Measurements from ENCODE around the gene LRRC18. TPM values are rescaled to one million over a fixed set of nuclear protein-coding genes. Genes with fewer than 3 reads are reported as not detected.

The LRRC18 gene
- total and polyA plus RNA-seq, 2 donors (not counting 1 experiment from before 2014, with no cell fraction given): not detected

- no peak overlapping the region for H3K27ac Mint-ChIP-seq
- Histone ChIP-seq H3K27ac (ENCODE audit: low read length in 2 of 2) (no peak overlapping the region), H3K27me3 (replicated peaks in 1 of 4; ENCODE audit: control extremely low read depth in 1 of 4, control insufficient read depth in 3 of 4, insufficient read depth in 4 of 4, low read length in 3 of 4) (no peaks in the 10 kb centered on the region), H3K4me3 (ENCODE audit: control extremely low read depth in 1 of 5, extremely low read depth in 1 of 5, insufficient read depth in 1 of 5, low read depth in 2 of 5, low read length in 4 of 5) (no peak overlapping the region), H3K4me1 (ENCODE audit: control insufficient read depth in 2 of 2, insufficient read depth in 2 of 2, low read length in 2 of 2) (no peaks in the 10 kb centered on the region), H4K20me1 (ENCODE audit: control insufficient read depth, insufficient read depth, low read length, poor library complexity, severe bottlenecking) (peaks cover 31% of the 10 kb centered on the region), H3K9me3 (ENCODE audit: control extremely low read depth in 1 of 3, control insufficient read depth in 2 of 3, insufficient read depth in 1 of 3, low read length in 2 of 3) (peaks cover 0 to 6% (median 0%) of the 10 kb centered on the region in 3 donors), H3K36me3 (replicated peaks in 1 of 2; ENCODE audit: control extremely low read depth in 1 of 2, control insufficient read depth in 1 of 2, extremely low read depth in 1 of 2, insufficient read depth in 2 of 2, low read length in 1 of 2) (peaks cover 4 to 96% of the 10 kb centered on the region in 2 experiments), H2AFZ (ENCODE audit: insufficient read depth, low read depth, low read length, poor library complexity, severe bottlenecking) (no peak overlapping the region), H3K79me2 (ENCODE audit: control insufficient read depth, insufficient read depth, low read length) (peaks cover 35% of the 10 kb centered on the region), H3K9ac (ENCODE audit: low read length) (no peak overlapping the region), H3K4me2 (replicated peaks; ENCODE audit: low read depth, low read length, poor library complexity, severe bottlenecking) (no peak overlapping the region)
- DNase-seq (no peak), ATAC-seq (ENCODE audit: low read depth) (no peak)
- H3K27me3 Mint-ChIP-seq: no peaks in the 10 kb centered on the region
- ChIA-PET POLR2A (no interaction called here), CTCF (no interaction called here)
- 100% methylated on average over 5 of the region's 5 CpGs for WGBS (ENCODE audit: insufficient coverage)
- intact Hi-C loops (cut with micrococcal nuclease): no loop called here
- peaks cover 3% of the 10 kb centered on the region for H3K4me1 Mint-ChIP-seq
- no peaks in the 10 kb centered on the region for H3K9me3 Mint-ChIP-seq (ENCODE audit: insufficient read depth)
- no peak overlapping the region for H3K4me3 Mint-ChIP-seq
- no peak for TF ChIP-seq EZH2 (IDR thresholded peaks at IDR 0.05; ENCODE audit: borderline replicate concordance, insufficient read depth, low read depth, low read length, poor library complexity, severe bottlenecking)
- TF ChIP-seq CTCF (IDR thresholded peaks at IDR 0.05): no peak
Observed at GRCh38 chr10:48879451-48879850, 60.2 kb downstream of the LRRC18 start.

GRCh38 chr10:48878091-48878490 lies 61.5 kb downstream of the LRRC18 start:
- 96% methylated on average over 3 of the region's 3 CpGs for WGBS (ENCODE audit: insufficient coverage)
- TF ChIP-seq CTCF (IDR thresholded peaks at IDR 0.05): no peak
- TF ChIP-seq EZH2 (IDR thresholded peaks at IDR 0.05; ENCODE audit: borderline replicate concordance, insufficient read depth, low read depth, low read length, poor library complexity, severe bottlenecking): no peak
- H3K27ac Mint-ChIP-seq: no peak overlapping the region
- peaks cover 0 to 6% (median 0%) of the 10 kb centered on the region in 3 donors for H3K9me3 ChIP-seq (ENCODE audit: control extremely low read depth in 1 of 3, control insufficient read depth in 2 of 3, insufficient read depth in 1 of 3, low read length in 2 of 3)
- H3K4me1 ChIP-seq (ENCODE audit: control insufficient read depth in 2 of 2, insufficient read depth in 2 of 2, low read length in 2 of 2): no peaks in the 10 kb centered on the region
- no peak overlapping the region for H2AFZ ChIP-seq (ENCODE audit: insufficient read depth, low read depth, low read length, poor library complexity, severe bottlenecking)
- no peak for ATAC-seq (ENCODE audit: low read depth)
- H3K4me3 Mint-ChIP-seq: no peak overlapping the region
- H3K9ac ChIP-seq (ENCODE audit: low read length): no peak overlapping the region
- intact Hi-C loops (cut with micrococcal nuclease): no loop called here
- H3K4me2 ChIP-seq (replicated peaks; ENCODE audit: low read depth, low read length, poor library complexity, severe bottlenecking): no peak overlapping the region
- H3K4me3 ChIP-seq (ENCODE audit: control extremely low read depth in 1 of 5, extremely low read depth in 1 of 5, insufficient read depth in 1 of 5, low read depth in 2 of 5, low read length in 4 of 5): no peak overlapping the region
- H3K79me2 ChIP-seq (ENCODE audit: control insufficient read depth, insufficient read depth, low read length): peaks cover 42% of the 10 kb centered on the region
- ChIA-PET POLR2A (no interaction called here), CTCF (no interaction called here)
- H3K27ac ChIP-seq (ENCODE audit: low read length in 2 of 2): no peak overlapping the region
- no peaks in the 10 kb centered on the region for H3K27me3 Mint-ChIP-seq
- H3K27me3 ChIP-seq (replicated peaks in 1 of 4; ENCODE audit: control extremely low read depth in 1 of 4, control insufficient read depth in 3 of 4, insufficient read depth in 4 of 4, low read length in 3 of 4): no peaks in the 10 kb centered on the region
- no peak for DNase-seq
- H3K9me3 Mint-ChIP-seq (ENCODE audit: insufficient read depth): no peaks in the 10 kb centered on the region
- H4K20me1 ChIP-seq (ENCODE audit: control insufficient read depth, insufficient read depth, low read length, poor library complexity, severe bottlenecking): peaks cover 24% of the 10 kb centered on the region
- H3K4me1 Mint-ChIP-seq: no peaks in the 10 kb centered on the region
- H3K36me3 ChIP-seq (replicated peaks in 1 of 2; ENCODE audit: control extremely low read depth in 1 of 2, control insufficient read depth in 1 of 2, extremely low read depth in 1 of 2, insufficient read depth in 2 of 2, low read length in 1 of 2): peaks cover 6 to 97% of the 10 kb centered on the region in 2 experiments
